Upper lobe of left lung (tissue), 4 donors: ENCODE data around the gene NEDD4L.

Experiments
- CTCF ChIP-seq, 6 experiments: fragments of 450-650 bp in 4 of 6; fragments of 200-600 bp in 2 of 6; sonication (generic) in 2 of 6; IDR thresholded peaks; one replicate each; pipeline ENCODE4 v1.5.1; 2016 to 2019; ENCODE audit warnings: antibody characterized with exemption in 6 of 6
- EP300 ChIP-seq, 4 donors: sonication (generic); formaldehyde crosslinking; IDR thresholded peaks; one replicate each; pipeline ENCODE4 v1.5.1; 2017; ENCODE audit warnings: antibody characterized with exemption in 4 of 4, control low read depth in 2 of 4
- POLR2A ChIP-seq, 4 donors: fragments of 450-650 bp; IDR thresholded peaks; one replicate each; pipeline ENCODE4 v1.5.1; 2016 to 2017; ENCODE audit warnings: antibody characterized with exemption in 4 of 4, mild to moderate bottlenecking in 2 of 4
- POLR2AphosphoS5 ChIP-seq, 2 donors: sonication (generic); formaldehyde crosslinking; IDR thresholded peaks; one replicate each; pipeline ENCODE4 v1.5.1; 2017; ENCODE audit warnings: antibody characterized with exemption in 2 of 2

- no peak for TF ChIP-seq POLR2A (IDR thresholded peaks at IDR 0.05)
- no peak for TF ChIP-seq EP300 (IDR thresholded peaks at IDR 0.05)
- TF ChIP-seq CTCF (IDR thresholded peaks at IDR 0.05) = no peak
- no peak for TF ChIP-seq POLR2AphosphoS5 (IDR thresholded peaks at IDR 0.05)
Measured at GRCh38 chr18:58188996-58189395, 145.0 kb downstream of the NEDD4L start.
